ENCODE measurements around the gene CACNA1I.
A peak's percentile ranks its signal among the peaks of the same experiment; 100 is the strongest.

CACNA1I gene

DNA sequence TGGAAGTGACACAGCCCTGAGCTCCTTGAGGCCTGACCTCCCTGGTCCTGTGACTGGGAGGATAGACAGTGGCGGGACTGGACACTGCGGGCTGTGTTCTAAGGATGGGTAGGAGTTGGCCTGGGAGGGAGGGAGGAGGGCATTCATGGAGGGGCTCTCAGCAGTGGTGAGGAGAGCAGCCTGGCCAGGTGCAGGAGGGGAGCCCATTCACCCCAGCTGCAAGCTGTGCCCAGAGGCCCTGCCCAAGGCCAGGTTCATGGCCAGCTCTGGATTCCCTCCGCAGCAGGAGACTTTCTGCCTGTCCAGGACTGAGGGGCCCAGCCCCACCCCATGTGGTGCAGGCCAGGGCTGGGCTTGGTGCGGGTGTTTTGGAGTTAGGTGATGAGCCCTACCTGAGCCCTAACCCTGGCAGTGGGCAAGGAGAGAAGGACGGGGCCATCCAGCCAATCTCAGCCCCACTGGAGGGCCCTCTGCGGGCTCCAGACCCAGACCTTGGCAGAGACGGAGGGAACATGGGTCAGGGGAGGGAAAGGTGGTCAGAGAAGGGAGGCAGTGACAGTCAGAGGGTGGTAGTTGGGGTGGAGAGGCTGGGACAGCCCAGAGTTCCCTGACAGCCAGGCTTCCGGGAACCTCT is 26.8 kb downstream of the CACNA1I start:
- no peak for DNase-seq (ENCODE audit: low read depth in 2 of 2)

DNA sequence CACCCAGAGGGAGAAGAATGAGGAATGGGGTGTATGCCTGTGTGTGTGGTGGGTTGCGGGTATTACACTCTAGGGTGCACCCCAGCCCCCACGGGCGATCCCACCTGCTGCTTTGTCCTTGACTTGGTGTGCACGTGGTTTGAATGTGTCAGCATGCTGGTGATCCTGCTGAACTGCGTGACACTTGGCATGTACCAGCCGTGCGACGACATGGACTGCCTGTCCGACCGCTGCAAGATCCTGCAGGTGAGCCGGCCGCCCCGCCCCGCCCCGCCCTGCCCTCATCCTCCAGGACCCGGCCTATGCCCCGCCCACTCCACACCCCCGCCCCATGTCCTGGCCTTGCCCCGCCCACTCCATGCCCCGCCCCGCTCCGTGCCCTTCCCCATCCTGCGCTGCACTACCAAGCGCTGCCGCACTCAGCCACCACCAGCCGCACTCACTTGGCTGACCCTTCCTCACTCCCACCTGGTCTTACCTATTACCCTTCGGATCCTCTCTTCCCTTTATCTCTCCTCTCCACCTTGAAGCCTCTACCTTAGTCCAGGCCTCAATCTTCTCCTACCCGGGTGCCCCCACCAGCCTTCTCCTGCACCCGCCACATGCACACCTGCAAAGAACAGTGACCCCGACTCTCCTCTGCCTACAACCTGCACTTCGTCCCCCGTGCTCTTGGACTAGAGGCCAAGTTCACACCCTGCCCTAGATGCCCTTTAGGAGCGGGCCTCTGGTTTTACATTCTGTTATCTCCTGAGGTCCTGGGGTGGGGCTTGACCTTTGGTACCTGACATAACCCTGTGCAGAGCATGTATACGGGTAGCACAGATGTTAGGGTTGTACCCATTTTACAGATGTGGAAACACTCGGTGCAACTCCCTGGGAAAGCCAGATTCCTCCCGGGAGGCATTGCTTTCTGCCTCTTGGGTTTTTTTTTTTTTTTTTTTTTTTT is 27.7 kb downstream of the CACNA1I start:
- peak; percentile 27 to 52 for DNase-seq (ENCODE audit: low read depth in 2 of 2)

DNA sequence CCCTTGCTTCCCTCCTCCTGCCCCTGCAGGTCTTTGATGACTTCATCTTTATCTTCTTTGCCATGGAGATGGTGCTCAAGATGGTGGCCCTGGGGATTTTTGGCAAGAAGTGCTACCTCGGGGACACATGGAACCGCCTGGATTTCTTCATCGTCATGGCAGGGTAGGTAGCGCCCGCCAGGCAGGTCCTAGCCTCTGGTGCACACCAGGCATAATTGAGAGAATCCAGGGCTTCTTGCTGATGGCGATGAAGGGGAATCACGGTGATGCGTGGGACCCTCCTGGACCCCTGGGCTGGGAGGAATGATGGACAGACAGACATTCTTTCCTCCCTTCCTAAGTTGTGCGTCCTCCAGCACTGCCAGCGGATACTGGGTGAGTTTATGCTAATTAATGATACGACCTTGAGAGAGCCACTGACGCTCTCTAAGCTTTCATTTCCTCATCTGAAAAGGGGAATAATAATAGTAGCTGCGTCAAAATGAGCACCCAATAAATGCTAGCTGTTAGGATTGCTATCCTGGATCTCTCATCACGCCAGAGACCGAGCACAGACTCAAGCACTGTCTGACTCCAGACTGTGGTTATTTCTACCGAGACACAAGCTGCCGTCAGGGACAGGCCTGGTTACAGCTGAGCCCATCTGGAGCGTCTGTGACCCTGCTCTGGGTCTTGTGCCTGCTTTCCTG is 30.1 kb downstream of the CACNA1I start:
- DNase-seq (ENCODE audit: low read depth in 2 of 2), result no peak

DNA sequence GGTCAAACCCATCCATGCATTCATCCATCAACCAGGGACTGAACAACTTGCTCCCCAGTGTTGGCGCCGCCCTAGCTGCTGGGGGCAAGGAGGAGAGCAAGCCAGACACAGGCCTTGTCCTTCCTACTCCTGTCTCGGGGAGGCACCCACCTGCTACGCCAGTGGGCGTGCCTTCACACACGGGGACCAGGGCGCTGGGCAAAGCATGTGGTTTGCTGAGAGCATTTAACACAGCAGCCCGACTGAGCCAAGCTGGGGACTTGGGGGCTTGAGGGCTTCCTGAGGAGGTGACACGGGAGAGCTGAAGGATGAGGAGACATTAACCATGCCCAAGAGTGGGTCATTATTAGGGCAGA is 30.6 kb downstream of the CACNA1I start:
- no peak for DNase-seq (ENCODE audit: low read depth in 2 of 2)

DNA sequence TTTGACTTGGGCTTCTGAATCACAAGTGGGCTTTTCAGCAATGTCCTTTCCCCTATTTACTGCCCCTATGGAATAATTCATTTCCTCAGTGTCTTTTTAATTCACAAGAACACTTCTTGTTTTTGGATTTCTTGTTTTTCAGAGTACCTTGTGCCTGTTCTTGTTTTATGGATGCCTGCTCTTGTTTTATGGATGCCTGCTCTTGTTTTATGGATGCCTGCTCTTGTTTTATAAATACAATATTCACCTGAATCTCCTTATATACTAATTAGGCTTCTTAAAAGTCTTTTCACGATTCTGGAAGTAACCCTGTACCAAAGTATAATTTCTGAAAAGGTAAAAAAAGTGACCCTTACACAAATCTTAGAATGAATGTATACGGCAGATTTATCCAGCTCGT is 32.8 kb downstream of the CACNA1I start:
- no peak for DNase-seq (ENCODE audit: low read depth in 2 of 2)

DNA sequence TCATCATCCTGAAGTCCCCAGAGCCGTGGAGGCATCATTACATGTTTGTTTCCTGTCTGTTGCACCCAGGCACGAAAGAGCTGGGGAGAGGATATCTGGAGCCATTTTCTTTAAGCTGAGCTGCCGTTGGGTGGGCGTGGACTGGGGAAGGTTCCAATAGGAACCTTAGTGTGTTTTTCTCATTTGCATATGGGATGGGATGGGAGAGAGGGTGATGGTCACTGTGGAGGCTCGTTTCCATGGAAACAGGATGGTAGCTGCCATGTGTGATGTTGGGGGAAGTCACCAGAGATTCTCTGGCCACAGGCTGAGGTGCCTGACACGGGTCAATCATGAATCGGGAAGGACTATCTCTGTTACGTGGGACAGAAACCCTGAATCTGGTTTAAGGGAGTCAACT is 39.7 kb downstream of the CACNA1I start:
- DNase-seq (ENCODE audit: low read depth in 2 of 2), result no peak

DNA sequence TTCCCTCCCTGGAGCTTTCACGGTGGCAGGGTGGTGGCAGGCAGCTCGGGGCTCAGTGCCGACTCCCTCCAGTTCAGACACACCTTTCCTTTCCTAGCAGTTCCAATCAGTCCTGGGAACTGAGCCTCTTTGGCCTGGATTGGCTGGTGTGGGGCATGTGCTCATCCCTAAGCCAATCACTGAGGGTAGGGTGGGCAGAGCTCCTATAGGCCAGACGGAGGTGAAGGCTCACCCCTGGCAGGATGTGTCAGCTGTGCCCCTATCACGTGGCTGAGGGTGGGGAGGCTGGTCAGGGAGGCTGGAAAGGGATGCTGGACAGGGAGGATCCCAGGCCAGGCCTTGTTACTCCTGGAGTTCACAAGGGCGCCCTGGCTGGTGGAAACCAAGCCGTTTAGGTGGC is 40.2 kb downstream of the CACNA1I start:
- DNase-seq (ENCODE audit: low read depth in 2 of 2), result no peak

DNA sequence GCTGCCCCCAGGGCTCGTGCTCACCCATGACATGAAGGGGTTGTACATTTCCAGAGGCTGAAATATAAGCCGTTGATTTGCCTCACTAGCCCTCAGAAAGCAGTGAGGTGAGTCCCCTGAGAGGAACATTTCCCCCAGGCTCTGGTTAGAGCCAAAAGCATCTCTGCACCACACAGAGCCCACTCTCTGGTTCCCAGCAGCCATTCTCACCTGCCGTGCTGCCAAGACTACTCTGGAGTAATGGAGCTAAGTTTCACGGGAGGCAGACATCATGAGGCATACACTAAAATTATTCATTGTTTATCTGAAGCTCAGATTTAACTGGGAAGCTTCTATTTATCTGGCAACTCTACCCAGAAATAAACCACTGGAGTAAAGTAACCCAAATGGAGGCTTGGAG is 40.8 kb downstream of the CACNA1I start:
- no peak for DNase-seq (ENCODE audit: low read depth in 2 of 2)

DNA sequence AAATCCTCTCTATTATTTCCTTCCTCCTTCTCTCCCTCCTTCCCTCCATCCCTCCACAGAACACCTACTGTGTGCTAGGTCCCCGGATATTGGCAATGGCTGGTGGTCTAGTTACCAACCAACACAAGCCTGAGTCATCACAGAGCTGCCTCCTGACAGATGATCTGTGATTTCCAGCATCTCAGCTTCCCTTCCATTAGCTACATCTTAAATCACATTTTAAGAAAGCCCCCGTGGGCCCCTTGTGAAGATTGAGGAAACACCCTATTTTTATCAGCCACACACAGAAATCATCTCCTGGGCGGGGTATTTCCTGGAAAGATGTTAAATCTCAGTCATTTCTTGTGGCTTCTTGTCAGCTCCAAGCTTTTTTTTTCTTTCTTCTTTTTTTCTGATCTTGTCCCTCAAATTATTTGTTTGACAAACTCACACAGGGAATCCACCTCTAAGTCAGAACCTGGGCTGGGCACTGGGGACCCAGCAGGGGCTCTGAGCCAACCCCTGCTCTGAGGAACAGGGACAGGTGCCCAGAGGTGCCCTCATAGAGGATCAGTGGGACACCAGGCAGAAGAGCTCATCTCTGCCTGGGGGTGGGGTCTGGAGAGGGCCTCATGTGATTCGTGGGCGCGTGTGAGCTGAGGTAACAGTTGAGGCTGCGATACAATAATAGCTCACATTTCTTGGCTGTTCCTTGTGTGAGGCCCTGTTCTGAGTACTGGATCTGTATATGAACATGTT is 42.4 kb downstream of the CACNA1I start:
- DNase-seq (ENCODE audit: low read depth in 2 of 2), result peak; percentile 17 to 50

DNA sequence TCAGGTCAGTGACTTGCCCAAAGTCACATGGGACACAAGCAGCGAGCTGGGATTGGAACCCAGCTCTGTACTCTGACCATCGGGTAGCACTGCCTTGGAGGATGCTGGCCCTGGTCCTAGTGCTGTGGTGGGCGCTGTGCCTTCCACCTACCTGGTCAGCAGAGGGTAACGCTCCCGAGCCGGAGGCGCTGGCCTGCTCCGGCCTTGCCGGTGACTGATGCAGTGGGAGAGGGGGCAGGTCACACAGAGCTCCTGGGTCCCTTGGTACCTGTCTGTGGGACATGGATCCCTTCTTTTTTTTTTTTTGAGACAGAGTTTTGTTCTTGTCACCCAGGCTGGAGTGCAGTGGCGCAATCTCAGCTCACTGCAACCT is 43.0 kb downstream of the CACNA1I start:
- no peak for DNase-seq (ENCODE audit: low read depth in 2 of 2)

DNA sequence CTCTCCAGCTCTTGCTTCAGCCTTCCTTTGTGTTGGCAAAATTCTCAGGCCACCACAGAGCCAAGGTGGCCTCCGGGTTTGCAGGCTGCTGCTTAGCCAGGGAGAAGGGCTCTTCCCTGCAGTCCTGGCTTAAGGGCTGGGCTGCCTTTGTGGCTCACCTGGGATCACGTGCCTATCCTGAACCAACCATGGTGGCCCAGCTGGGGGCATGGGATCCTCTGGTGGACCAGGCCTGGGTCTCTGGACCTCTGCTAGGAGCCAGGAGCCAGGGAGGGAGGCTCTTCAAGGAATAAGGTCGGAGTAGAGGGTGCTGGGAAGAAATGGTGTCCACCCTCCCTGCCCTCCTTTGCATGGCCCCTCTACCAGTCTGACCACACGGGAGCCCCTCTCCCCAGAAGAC is 43.9 kb downstream of the CACNA1I start:
- no peak for DNase-seq (ENCODE audit: low read depth in 2 of 2)

DNA sequence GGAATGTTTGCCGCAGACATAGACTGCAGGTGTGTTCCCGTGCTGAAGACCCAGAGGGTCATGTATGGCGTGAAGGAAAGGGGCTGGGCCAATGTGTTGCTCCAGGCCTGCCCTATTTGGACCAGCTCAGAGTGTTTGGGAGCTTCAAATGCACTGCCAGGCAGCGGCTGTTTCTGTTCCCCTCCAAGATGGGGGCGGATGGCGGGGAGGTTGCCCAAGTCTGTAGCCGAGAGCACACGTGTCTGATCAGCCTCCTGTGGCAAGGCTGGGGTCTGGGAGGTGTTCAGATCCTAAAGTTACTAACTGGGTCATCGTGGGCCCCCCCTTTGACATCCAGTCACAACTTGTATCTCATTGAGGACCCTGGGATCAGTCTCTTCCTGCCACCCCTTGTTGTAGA is 45.5 kb downstream of the CACNA1I start:
- DNase-seq (ENCODE audit: low read depth in 2 of 2), result no peak

DNA sequence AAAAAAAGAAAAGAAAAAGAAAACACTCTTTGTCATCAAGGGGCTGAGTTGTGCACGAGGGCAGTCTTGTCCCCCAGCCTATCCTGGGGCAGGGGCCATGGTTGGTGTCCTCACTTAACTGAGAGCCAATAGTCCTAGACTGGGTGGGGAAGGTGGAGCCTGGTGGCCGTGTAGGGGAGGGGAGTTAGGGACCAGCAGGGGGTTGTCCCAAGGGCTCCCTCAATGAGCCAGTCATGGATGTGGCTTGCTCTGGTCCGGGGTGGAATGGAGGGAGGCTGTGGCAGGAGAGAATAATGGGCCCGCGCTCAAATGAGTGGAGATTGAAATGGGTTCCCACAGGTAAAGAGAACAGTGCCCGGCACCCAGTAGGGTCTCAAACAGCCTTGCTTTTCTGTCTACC is 46.2 kb downstream of the CACNA1I start:
- no peak for DNase-seq (ENCODE audit: low read depth in 2 of 2)

DNA sequence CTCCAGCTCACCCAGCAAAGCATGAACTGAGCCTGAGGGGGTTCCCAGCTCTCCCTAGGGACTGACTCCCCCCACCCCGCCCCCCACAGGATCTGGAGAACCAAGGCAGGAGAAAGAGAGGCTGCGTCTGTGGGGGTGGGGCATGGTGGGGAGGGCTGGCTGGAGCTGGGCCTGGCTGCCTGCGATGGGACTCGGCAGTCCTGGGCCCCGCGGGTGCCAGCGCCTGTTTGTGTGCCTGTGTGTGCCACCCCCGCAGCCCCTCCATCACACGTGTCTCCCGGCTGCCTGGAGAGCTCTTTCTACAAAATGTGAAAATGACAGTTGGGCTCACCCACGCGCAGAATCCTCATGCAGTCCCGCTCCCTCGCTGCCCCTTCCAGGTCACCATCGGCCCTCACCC is 46.8 kb downstream of the CACNA1I start:
- DNase-seq (ENCODE audit: low read depth in 2 of 2), result peak; percentile 21 to 28

DNA sequence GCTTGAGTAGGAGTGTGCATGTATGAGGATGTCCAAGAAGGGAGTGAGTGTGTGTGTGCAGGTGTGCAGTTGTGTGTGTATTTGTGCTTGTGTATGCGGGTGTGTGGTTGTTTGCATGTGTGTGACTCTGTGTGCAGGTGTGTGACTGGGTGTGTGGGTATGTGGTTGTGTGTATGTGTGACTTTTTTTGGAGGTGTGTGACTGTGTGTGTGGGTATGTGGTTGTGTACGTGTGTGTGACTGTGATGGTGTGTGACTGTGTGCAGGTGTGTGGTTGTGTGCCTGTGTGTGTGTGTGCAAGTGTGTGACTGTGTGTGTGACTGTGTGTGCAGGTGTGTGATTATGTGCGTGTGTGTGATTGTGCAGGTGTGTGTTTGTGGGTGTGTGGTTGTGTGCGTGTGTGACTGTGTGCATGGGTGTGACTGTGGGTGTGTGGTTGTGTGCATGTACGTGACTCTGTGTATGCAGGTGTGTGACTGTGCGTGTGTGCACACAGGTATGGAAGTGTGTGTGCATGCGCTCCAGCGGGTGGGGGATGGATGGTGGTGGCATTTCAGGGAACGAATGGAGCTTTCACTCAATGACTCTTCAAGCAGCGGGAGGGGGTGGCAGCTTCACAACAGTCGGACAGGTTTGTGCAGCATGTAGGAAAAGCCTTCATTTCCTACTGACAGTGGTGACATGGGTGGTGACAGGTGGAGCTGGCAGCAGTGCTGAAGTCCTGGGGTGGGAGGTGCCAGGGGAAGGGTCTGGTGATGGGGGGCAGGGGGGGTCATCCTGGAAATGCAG is 47.6 kb downstream of the CACNA1I start:
- DNase-seq (ENCODE audit: low read depth in 2 of 2), result no peak

DNA sequence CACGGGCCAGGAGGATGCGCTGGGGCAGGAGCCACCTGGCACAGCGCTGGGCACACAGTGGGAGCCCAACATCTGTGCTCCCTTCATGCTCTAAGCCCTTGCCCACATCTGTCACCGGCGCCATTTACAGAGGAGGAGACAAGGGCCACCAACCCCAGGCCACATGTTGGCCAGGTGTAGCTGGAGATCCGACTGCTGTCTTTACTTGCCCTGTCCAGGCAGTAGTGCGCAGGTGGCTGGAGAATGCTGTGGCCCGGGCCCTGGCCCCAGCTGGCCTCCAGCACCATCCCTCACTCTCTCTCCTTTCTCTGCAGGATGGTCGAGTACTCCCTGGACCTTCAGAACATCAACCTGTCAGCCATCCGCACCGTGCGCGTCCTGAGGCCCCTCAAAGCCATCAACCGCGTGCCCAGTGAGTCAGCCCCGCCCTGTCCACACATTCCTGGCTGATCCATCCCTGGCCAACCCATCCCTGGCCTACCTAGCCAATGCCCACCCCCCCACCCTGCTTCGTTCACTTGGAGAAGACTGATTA is 48.5 kb downstream of the CACNA1I start:
- no peak for DNase-seq (ENCODE audit: low read depth in 2 of 2)

DNA sequence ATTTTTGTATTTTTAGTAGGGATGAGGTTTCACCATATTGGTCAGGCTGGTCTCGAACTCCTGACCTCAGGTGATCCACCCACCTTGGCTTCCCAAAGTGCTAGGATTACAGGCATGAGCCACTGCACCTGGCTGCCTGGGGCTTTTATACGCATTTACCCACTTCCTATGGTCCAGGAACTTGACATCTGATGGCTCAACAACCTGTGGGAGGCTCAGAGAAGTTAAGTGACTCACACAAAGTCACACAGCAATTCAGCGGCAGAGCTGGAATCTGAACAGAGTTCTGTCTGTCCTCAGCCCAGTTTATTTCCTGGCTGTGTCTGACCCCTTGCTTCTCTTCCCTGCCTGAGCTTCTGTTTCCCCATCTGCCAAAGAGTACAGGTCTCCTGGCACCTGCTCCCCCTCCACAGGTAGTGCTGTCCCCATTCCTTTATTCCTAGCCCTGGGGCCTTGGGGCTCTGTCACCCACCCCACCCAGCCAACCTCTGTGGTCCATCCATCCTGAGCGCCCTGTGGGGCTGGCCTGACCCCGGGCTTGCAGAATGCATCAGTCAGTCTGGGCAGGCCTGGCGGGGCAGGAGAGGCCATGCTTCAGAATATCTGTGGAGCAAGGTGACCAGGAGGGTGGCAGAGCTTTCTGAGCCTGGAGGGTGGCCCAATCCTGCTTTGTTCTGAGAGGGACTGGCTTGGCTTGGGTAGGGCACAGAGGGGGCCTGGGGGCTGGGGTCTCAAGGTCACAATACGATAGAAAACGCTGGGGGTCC is 50.6 kb downstream of the CACNA1I start:
- no peak for DNase-seq (ENCODE audit: low read depth in 2 of 2)

DNA sequence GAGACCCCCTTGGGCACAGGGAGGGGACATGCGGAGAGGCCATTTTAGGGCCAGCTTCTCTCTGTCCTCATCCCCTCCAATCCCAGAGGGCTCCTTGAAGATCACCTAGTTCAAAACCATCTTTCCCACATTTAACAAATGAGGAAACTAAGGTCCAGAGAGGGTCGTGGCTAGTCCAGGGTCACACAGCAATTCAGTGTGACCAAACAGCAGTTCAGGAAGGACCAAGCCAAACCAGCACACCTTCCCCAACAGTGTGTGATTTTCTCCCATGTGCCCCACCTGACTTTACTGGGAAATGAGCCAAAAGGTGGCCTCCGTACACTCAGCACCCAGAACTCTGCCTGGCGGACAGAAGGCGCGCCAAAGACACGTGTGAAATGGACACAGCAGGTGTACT is 51.3 kb downstream of the CACNA1I start:
- DNase-seq (ENCODE audit: low read depth in 2 of 2), result no peak

DNA sequence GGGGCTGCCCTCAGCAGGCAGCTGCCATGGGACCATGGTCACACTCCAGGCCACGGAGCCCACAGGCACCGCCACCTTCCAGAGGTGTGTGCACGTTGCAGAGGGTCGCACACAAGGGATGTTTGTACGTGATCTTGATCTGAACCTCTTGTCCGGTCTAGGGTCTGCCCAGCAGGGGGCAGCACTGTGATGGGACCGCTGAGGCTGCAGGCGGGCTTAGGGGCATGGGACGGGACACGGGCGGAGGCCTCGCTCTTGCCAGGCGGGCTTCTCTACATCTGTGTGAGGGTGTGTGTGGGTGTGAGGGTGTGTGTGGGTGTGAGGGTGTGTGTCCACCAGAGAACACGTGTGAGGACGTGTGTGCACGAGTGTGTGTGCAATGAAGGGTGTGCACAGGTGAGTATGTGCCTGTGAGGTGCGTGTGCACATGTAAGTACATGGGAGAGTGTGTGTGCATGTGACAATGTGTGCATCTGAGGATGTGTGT is 52.4 kb downstream of the CACNA1I start:
- peak; percentile 26 to 39 for DNase-seq (ENCODE audit: low read depth in 2 of 2)

Measured in stimulated activated CD8-positive, alpha-beta memory T cell treated with anti-CD3 and anti-CD28 coated beads, Interleukin-7, amount 100 ng/mL, for 4 hours (primary cell).